Neural cell (in vitro differentiated cells): ENCODE measurements around the gene NKAIN2.
A peak's percentile ranks its signal among the peaks of the same experiment; 100 is the strongest.

Source experiments
- EP300 ChIP-seq: fragments of 450-650 bp; conservative IDR thresholded peaks from 2 replicates; pipeline ENCODE4 v1.6.1; 2014; ENCODE audit warnings: antibody characterized with exemption, mild to moderate bottlenecking, moderate library complexity; ENCODE audit not compliant: poor library complexity, severe bottlenecking
- EZH2 ChIP-seq: fragments of 200-600, 300-800 bp; shearing (Covaris generic), sonication (generic); IDR thresholded peaks from 2 replicates; pipeline ENCODE4 v1.6.1; 2014; ENCODE audit warnings: antibody characterized with exemption, low read length, borderline replicate concordance, mild to moderate bottlenecking; ENCODE audit not compliant: insufficient read depth, poor library complexity, severe bottlenecking
- TF ChIP-seq, protein P1 (sequence below): fragments of 450-650 bp; IDR thresholded peaks from 2 replicates; pipeline ENCODE4 v1.5.1; 2014; ENCODE audit warnings: antibody characterized with exemption, mild to moderate bottlenecking, moderate library complexity; ENCODE audit not compliant: poor library complexity, severe bottlenecking

DNA sequence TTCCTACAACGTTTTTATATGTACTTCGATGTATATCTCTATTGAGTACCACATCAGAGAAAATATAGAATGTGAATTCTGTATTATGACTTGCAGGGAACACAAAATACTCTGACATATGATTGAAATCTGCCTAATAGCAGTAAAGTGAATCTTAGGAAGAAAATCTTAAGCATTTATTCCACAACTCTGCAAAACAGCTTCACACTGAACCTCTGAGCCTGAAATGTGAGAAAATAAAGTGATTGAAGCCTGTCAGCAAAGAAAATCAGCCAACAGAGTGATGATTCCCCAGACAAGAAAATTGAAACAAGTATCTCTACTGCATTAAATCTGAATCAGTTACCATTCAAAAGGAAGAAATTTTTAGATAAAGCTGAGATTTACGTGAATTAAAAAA, 659.1 kb downstream of the NKAIN2 start:
- TF ChIP-seq EZH2 (no peak), EP300 (peak; percentile 99)
- TF ChIP-seq, protein P1, sequence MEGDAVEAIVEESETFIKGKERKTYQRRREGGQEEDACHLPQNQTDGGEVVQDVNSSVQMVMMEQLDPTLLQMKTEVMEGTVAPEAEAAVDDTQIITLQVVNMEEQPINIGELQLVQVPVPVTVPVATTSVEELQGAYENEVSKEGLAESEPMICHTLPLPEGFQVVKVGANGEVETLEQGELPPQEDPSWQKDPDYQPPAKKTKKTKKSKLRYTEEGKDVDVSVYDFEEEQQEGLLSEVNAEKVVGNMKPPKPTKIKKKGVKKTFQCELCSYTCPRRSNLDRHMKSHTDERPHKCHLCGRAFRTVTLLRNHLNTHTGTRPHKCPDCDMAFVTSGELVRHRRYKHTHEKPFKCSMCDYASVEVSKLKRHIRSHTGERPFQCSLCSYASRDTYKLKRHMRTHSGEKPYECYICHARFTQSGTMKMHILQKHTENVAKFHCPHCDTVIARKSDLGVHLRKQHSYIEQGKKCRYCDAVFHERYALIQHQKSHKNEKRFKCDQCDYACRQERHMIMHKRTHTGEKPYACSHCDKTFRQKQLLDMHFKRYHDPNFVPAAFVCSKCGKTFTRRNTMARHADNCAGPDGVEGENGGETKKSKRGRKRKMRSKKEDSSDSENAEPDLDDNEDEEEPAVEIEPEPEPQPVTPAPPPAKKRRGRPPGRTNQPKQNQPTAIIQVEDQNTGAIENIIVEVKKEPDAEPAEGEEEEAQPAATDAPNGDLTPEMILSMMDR: no peak
